Erythroblast (primary cell): Measurements from ENCODE around the gene FERMT3.

ENCODE experiments used
- DNase-seq, 2 experiments: peaks; one replicate each; lab custom pipeline; 2025; lab: John Stamatoyannopoulos, UW
- GATA1 ChIP-seq: IDR thresholded peaks from 2 replicates; pipeline ENCODE4 v1.6.1; 2011; ENCODE audit warnings: low read depth, mild to moderate bottlenecking, control low read depth, low read length, moderate library complexity
- POLR2A ChIP-seq: IDR thresholded peaks from 2 replicates; pipeline ENCODE4 v1.6.1; 2011; ENCODE audit warnings: mild to moderate bottlenecking, low read length

The FERMT3 gene

DNA sequence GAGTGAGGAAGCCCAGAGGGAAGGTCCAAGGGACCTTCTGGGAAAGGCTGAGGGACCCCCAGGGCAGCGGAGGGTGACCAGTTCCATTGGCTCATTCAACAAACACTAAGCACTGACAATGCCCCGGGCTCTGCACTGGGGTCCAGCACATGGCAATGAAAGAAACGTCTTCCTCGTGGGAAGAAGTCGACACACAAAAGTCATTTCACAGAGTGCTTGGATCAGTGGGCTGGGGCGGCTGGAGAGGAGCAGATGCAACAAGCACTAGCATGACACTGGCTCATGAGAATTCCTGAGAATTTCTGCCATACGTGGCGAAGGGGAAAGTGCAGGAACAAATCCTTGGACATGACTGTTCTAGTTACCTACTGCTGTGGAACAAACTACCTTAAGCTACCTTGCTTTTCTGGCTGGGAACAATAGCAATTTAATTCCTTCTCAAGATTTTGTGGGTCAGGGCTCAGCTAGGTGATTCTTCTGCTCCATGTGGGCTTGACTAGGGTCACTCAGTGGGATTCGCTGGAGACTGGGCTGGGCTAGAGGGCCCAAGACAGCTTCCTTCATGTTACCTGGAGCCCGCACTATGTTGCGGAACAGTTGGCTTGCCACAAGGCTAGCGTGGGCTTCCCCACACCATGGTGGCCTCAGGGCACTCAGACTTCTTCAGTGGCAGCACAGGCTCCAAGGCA, 27.4 kb upstream of the FERMT3 start:
- no peak for DNase-seq
- TF ChIP-seq POLR2A (no peak), GATA1 (no peak)

DNA sequence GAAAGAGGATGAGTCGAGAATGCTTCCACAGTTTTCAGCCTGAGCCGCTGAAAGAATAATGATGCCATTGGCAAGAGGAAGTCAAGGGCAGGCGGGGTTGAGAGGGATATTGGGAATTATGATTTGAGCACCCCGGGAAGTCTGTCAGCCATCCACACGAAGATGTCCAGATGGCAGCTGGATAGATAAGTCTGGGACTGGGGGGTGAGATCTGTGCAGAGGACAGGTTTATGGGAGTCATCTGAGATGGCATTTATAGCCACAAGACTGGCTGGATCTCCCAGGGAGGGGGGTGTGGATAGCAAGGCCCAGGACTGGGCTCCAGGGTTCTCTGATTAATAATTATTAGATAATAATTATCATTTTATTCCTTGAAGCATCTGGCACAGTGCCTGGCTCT, 25.6 kb upstream of the FERMT3 start:
- no peak for DNase-seq
- TF ChIP-seq POLR2A (no peak), GATA1 (no peak)

DNA sequence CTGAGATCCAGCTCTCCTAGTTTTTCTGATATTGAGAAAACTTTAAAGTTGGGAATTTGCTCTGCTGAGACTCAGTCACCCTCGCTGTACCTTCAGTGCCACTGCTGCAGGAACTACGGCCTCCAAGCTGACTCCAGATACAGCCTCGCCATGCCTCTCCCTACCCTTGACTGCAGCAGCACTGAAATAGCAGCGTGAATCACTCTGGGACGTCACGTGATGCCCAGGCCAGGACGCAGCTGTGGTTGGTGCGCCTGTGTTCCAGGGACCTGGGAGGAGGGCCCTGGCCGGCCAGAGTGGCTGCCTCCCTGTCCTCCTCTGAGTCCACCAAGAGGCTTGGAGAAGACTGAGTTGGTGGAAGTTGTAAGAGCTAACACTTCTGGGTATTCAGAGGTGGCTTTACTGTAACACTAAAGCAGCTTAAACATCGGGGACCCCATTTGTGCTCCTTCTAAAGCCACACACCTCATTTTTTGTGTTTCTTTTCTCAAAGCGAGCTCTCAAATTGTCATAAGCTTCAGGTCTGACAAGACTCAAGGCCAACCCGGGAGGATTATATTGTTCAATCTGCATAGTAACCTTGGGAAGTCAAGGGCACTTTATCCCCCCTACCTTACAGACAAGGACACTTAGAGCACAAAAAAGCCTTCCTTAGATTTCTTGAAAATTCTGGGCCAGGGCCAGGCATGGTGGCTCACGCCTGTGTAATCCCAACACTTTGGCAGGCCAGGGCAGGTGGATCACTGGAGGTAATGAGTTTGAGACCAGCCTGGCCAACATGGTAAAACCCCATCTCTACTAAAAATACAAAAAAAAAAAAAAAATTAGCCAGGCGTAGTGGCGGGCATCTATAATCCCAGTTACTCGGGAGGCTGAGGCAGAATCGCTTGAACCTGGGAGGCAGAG, 24.8 kb upstream of the FERMT3 start:
- DNase-seq = peak; percentile 84 to 90
- peak; percentile 64 for TF ChIP-seq POLR2A
- TF ChIP-seq GATA1 = no peak

DNA sequence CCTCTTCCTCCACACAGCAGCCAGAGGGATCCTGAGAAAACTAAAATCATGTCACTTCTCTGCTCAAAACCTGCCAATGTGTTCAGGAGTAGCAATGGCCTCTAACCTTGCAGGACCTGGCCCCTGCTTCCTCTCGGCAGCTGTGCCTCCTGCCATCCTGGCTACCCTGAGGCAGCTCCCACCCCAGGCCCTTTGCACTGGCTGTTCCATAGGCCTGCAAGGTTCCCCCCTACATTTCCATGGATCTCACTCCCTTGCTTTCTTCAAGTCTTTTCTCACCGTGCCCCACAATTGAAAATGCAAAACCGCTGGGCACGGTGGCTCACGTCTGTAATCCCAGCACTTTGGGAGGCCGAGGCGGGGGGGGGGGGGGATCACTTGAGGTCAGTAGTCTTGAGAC, 22.6 kb upstream of the FERMT3 start:
- no peak for DNase-seq
- TF ChIP-seq POLR2A = no peak
- TF ChIP-seq GATA1 = no peak

DNA sequence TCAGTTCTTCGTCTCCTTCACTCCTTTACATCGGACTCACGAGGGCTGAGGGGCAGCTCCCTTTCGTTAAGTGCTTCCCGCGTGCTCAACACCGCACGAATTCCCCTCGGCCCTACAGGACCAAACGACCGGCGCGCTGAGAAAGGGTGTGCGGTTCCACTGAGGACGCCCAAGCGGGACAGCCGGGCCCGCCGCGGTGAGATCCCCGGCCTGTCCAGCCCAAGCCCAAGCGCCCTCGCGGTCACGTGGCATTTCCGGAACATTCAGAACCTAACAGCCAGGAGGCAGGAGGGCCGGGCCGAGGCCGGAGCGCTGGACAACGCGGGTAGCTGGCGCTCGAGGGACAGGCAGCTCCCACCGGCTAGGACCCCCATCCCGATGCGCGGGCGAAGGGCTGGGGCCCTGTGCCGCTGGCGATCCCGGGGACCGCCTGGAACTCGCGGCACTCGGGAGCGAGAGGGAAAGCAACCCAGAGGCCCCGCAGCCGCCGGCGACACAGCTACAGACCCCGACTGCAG, 21.3 kb upstream of the FERMT3 start:
- DNase-seq = peak; percentile 92 to 94
- peak; percentile 96 for TF ChIP-seq POLR2A
- no peak for TF ChIP-seq GATA1

DNA sequence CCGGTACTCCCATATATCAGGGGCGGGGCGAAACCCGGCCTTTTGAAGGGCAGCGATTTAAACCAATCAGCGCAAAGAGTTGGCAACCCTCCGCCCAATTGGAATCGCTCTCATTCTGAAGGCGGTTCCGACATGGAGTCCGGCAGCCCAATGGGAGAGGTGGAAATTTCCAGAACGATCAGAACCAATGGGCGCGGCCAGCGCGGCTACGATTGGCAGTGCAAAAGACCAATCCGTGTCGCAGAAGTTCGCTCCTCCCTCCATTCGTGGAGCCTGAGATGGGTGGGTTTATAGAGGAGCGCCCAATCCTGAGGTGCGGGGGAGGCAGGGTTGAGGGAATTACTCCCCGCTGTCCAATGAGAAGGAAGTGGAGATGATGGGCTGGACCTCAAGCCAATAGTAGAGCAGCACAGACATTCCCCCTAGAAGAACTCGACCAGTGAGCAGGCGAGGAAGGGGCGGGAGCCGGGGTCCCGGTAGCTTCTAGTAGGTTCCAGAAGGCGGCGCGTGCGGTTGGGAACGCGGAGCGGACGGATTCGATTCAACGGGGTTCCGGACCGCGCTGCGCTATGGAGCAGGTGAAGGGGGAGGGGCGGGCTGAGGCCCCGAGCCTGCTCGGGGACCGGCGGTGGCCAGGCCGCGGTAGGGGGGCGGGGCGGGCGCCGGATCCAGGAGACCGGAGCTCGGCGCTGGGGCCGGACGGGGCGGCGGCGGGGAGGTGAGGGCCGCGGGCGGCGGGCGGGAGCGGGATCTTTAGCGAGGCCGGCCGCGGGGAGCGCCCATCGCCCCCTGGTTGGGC, 20.6 kb upstream of the FERMT3 start, which contains the start of gene STIP1:
TSS of gene STIP1 (plus strand) at position 479 of the 799 bp plus-strand sequence. CDS start at position 570, 91 bp downstream.
- no peak for TF ChIP-seq GATA1
- TF ChIP-seq POLR2A = peak; percentile 83
- DNase-seq = peak; percentile 100

DNA sequence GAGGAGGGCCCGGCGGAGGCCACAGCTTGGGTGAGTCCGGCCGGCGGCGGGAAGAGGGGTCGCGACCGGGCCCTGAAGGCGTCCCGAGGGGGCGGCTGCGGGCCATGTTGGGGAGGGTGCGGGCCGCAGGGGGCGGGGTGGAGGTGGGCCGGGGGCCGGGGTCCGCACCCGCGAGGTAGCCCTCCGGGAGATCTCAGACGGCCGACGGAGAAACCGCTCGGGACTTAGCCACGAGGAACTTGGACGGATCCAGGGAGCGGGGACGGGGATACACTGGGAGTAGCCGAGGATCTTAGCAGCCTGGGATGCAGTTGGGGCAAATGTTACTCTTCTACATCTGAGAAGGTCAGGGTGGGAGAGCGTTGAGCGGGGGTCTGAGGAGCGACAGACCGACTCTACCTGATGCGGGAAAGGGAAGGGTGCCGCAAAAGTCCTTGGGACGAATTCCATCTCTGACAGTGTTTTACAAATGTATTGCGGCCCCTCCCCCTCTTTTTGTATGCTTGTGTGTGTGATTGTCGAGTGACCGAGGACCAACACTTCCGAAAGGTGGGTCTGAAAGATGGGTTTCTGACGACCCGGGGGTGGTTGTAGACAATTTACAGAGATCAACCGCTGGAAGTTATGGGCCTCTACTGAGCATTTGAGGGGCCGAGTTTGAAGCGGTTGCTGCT, 19.9 kb upstream of the FERMT3 start:
- no peak for TF ChIP-seq GATA1
- TF ChIP-seq POLR2A = no peak
- peak in 1 of 2 experiments; percentile 58 for DNase-seq

DNA sequence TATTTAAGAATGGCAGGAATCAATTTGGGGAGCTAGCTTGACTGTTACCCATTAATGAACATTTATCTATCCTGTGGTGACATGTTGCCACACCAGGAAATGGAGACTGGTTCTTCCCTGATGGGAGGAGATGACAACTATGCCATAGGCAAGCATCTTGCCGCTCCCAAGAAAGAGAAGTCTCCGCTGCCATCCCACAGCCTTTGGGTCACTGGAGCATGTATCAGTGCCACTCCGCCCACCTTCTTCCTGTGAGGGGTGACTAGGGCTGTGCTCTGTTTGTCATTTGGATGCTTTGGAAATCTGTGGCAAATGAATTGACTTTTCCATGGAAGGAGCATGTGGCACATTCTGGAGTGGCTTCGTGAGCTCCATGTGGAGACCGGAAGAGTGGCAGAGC, 14.1 kb upstream of the FERMT3 start:
- no peak for DNase-seq
- TF ChIP-seq POLR2A (no peak), GATA1 (no peak)

DNA sequence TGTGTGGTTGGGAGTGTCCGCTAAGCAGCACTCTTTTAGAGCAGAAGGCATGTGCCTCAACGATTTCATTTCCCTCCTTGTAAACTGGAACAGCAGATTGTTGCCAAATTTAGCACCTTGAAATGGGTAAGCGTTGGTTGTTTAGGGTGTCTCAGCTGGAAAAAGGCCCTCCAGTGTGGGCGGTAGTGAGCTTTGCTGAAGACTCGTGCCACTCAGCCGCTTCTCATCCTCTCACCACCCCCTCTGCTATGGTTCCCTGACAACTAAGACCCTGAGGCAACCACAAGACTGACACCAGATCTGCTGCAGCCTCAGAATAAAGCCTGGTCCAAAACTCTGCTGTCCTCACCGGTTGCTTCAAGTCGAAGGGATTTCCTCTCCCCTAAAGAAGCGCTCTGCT, 9.9 kb upstream of the FERMT3 start:
- TF ChIP-seq POLR2A = no peak
- TF ChIP-seq GATA1 = no peak
- DNase-seq = no peak

DNA sequence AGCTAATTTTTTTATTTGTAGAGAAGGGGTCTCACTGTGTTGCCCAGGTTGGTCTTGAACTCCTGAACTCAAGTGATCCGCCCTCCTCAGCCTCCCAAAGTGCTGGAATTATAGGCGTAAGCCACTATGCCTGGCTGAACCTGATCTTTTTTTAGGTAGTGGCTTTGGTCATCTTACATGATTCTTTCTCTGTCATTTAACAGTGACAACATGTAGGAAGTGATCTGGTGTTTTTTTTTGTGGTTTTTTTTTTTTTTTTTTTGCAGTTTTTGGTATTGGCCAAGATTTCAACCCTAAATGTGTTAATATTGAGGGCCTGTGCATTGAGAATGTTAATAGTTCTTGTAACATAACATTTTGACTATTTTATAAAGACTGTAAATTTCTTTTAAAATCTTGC, 8.0 kb upstream of the FERMT3 start:
- TF ChIP-seq GATA1 (no peak), POLR2A (no peak)
- DNase-seq = no peak

DNA sequence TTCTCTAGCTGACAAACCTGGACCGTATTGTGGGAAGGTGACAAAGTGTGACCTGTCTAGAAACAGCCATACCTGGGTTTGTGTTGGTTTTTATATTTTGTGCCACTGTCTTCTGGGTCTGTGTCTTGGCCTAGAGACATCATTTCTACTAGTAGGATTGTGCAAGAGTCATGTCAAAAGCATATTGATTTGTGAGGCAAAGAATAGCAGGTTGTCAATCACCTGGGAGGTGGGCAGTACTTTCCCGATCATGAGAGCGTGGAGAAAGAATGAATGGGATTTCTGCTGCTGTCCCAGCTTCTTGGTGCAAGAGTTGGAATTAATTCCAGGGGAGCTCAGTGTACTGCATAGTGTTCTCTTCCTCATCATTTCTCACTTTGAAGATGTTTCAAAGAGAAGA, 5.0 kb upstream of the FERMT3 start:
- TF ChIP-seq GATA1 (no peak), POLR2A (no peak)
- no peak for DNase-seq

DNA sequence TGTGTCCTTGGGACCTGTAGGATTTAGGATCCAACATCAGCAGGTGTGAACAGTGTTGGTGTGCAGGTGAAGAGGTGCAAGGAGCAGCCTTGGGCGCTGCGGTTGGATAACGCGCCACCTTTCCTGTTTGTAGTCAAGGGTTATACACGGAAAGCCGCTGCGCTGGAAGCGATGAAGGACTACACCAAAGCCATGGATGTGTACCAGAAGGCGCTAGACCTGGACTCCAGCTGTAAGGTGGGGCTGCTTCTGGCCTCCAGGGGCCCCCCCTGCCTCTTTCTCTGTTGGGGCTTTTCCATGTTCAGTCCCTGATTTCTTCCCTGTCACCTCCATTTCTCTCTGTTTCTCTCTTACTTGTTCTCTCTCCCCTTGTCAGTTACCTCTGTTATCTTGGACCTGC, 3.5 kb upstream of the FERMT3 start:
- TF ChIP-seq POLR2A (no peak), GATA1 (no peak)

More for the DNA sequence above, 3.5 kb upstream of the FERMT3 start:
- DNase-seq = no peak
